ENCODE results near the gene APOC3. TPM values are rescaled to one million over a fixed set of nuclear protein-coding genes. Genes with fewer than 3 reads are reported as not detected.

APOC3 gene
- total and polyA plus RNA-seq, 2 experiments from 2014 or later: not detected

- Histone ChIP-seq H3F3A (replicated peaks; ENCODE audit: low read depth) (0 out of 2 replicates have a peak, but pooled peaks cover 2% of the 10 kb centered on the region), H2AFZ (peak overlapping the region; percentile 38; the same call in 1 of the 2 replicates), H4K20me1 (replicated peaks; ENCODE audit: insufficient read depth) (no peaks in the 10 kb centered on the region), H3K4me1 (ENCODE audit: insufficient read depth) (peaks cover 5% of the 10 kb centered on the region), H3K79me2 (replicated peaks; ENCODE audit: insufficient read depth) (peaks cover 4% of the 10 kb centered on the region), H3K4me3 (no peak overlapping the region), H3K4me2 (no peak overlapping the region), H3K27me3 (ENCODE audit: insufficient read depth) (no peaks in the 10 kb centered on the region), H3K36me3 (ENCODE audit: insufficient read depth) (no peaks in the 10 kb centered on the region), H3K9me2 (ENCODE audit: insufficient read depth) (peaks cover 6% of the 10 kb centered on the region; the same call in 1 of the 2 replicates), H3K27ac (ENCODE audit: low read depth) (no peak overlapping the region)
- Mint-ChIP-seq H3K36me3 (ENCODE audit: low read depth) (peaks cover under 1% of the 10 kb centered on the region; the same call in 2 of the 3 replicates), H3K9me3 (no peaks in the 10 kb centered on the region), H3K4me1 (peaks cover 19% of the 10 kb centered on the region), H3K27ac (no peak overlapping the region), H3K4me3 (no peak overlapping the region), H3K27me3 (ENCODE audit: insufficient read depth, low read depth, poor library complexity) (peaks cover 10% of the 10 kb centered on the region)
- ATAC-seq: no peak
- DNase-seq (ENCODE audit: low spot score): no peak
- TF ChIP-seq POLR2AphosphoS5 (IDR thresholded peaks at IDR 0.05; ENCODE audit: low read depth) (no peak), CTCF (conservative IDR thresholded peaks at IDR 0.05; ENCODE audit: low read depth in 2 of 2) (no peak), EZH2 (IDR thresholded peaks at IDR 0.05; ENCODE audit: low read depth, unreplicated experiment) (no peak), STAT1 (IDR thresholded peaks at IDR 0.05; ENCODE audit: unreplicated experiment) (no peak), ZNF331 (CRISPR knock-in tag; IDR thresholded peaks at IDR 0.05; ENCODE audit: low read depth) (no peak), CREB1 (CRISPR knock-in tag; IDR thresholded peaks at IDR 0.05; ENCODE audit: low read depth) (no peak), ZNF114 (CRISPR knock-in tag; IDR thresholded peaks at IDR 0.05) (no peak), EZH2phosphoT487 (IDR thresholded peaks at IDR 0.05; ENCODE audit: unreplicated experiment) (no peak)
- TF ChIP-seq, protein P1, sequence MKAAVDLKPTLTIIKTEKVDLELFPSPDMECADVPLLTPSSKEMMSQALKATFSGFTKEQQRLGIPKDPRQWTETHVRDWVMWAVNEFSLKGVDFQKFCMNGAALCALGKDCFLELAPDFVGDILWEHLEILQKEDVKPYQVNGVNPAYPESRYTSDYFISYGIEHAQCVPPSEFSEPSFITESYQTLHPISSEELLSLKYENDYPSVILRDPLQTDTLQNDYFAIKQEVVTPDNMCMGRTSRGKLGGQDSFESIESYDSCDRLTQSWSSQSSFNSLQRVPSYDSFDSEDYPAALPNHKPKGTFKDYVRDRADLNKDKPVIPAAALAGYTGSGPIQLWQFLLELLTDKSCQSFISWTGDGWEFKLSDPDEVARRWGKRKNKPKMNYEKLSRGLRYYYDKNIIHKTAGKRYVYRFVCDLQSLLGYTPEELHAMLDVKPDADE (IDR thresholded peaks at IDR 0.05): no peak
Observed at GRCh38 chr11:116792144-116792868, 37.4 kb upstream of the APOC3 start.

DNA sequence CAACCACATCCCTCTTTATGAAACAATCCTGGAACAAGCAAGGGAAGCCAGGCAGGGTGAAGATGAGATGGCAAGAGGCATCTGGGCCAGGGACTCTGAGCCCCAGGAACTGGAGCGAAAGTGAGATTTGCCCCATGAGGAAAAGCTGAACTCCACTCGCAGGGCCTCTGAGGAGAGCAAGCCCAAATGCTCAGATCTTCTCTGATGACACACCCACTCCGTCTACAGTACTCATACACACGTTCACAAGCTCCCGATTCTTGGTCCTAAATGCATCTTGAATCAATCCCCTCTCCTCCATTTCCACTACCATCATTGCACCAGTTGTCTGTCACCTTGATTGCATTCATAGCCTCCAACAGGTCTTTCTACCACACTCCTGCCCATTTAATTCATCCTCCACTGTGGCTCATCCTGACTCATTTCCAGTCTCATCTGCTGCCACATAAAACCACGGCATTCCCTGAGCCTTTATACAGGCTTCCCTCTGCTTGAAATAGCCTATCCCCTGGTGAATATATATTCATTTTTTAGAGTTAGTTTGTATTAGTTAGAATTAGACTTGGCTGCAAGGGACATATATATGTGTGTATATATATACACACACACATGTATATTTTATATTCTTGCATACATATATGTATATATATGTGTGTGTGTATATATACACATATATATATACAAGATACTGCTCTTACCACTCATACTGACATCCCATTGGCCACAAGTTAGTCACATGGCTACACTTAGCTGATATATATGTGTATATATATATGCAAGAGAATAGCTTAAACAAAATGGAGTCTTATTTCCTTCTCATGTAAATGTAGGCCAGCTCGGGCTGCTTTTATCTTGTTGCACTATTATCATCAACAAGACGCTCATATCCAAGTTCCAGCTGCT, 36.6 kb upstream of the APOC3 start:
- Histone ChIP-seq H3K27me3 (ENCODE audit: insufficient read depth) (no peaks in the 10 kb centered on the region), H3K9me2 (ENCODE audit: insufficient read depth) (peaks cover 6% of the 10 kb centered on the region; the same call in 1 of the 2 replicates), H3F3A (replicated peaks; ENCODE audit: low read depth) (0 out of 2 replicates have a peak, but pooled peaks cover 2% of the 10 kb centered on the region), H3K79me2 (replicated peaks; ENCODE audit: insufficient read depth) (no peaks in the 10 kb centered on the region), H3K4me1 (ENCODE audit: insufficient read depth) (peaks cover 5% of the 10 kb centered on the region), H3K36me3 (ENCODE audit: insufficient read depth) (no peaks in the 10 kb centered on the region), H4K20me1 (replicated peaks; ENCODE audit: insufficient read depth) (no peaks in the 10 kb centered on the region), H3K27ac (ENCODE audit: low read depth) (no peak overlapping the region), H2AFZ (0 out of 2 replicates have a peak overlapping the region, but pooled peaks have one; percentile 52), H3K4me3 (no peak overlapping the region), H3K4me2 (no peak overlapping the region)
- DNase-seq (ENCODE audit: low spot score) (no peak), ATAC-seq (no peak)
- Mint-ChIP-seq H3K27ac (no peak overlapping the region), H3K4me3 (no peak overlapping the region), H3K9me3 (no peaks in the 10 kb centered on the region), H3K4me1 (peaks cover 19% of the 10 kb centered on the region), H3K36me3 (ENCODE audit: low read depth) (no peaks in the 10 kb centered on the region; the same call in 2 of the 3 replicates), H3K27me3 (ENCODE audit: insufficient read depth, low read depth, poor library complexity) (peaks cover 10% of the 10 kb centered on the region)
- TF ChIP-seq ZNF114 (CRISPR knock-in tag; IDR thresholded peaks at IDR 0.05): no peak
- TF ChIP-seq, protein P2, sequence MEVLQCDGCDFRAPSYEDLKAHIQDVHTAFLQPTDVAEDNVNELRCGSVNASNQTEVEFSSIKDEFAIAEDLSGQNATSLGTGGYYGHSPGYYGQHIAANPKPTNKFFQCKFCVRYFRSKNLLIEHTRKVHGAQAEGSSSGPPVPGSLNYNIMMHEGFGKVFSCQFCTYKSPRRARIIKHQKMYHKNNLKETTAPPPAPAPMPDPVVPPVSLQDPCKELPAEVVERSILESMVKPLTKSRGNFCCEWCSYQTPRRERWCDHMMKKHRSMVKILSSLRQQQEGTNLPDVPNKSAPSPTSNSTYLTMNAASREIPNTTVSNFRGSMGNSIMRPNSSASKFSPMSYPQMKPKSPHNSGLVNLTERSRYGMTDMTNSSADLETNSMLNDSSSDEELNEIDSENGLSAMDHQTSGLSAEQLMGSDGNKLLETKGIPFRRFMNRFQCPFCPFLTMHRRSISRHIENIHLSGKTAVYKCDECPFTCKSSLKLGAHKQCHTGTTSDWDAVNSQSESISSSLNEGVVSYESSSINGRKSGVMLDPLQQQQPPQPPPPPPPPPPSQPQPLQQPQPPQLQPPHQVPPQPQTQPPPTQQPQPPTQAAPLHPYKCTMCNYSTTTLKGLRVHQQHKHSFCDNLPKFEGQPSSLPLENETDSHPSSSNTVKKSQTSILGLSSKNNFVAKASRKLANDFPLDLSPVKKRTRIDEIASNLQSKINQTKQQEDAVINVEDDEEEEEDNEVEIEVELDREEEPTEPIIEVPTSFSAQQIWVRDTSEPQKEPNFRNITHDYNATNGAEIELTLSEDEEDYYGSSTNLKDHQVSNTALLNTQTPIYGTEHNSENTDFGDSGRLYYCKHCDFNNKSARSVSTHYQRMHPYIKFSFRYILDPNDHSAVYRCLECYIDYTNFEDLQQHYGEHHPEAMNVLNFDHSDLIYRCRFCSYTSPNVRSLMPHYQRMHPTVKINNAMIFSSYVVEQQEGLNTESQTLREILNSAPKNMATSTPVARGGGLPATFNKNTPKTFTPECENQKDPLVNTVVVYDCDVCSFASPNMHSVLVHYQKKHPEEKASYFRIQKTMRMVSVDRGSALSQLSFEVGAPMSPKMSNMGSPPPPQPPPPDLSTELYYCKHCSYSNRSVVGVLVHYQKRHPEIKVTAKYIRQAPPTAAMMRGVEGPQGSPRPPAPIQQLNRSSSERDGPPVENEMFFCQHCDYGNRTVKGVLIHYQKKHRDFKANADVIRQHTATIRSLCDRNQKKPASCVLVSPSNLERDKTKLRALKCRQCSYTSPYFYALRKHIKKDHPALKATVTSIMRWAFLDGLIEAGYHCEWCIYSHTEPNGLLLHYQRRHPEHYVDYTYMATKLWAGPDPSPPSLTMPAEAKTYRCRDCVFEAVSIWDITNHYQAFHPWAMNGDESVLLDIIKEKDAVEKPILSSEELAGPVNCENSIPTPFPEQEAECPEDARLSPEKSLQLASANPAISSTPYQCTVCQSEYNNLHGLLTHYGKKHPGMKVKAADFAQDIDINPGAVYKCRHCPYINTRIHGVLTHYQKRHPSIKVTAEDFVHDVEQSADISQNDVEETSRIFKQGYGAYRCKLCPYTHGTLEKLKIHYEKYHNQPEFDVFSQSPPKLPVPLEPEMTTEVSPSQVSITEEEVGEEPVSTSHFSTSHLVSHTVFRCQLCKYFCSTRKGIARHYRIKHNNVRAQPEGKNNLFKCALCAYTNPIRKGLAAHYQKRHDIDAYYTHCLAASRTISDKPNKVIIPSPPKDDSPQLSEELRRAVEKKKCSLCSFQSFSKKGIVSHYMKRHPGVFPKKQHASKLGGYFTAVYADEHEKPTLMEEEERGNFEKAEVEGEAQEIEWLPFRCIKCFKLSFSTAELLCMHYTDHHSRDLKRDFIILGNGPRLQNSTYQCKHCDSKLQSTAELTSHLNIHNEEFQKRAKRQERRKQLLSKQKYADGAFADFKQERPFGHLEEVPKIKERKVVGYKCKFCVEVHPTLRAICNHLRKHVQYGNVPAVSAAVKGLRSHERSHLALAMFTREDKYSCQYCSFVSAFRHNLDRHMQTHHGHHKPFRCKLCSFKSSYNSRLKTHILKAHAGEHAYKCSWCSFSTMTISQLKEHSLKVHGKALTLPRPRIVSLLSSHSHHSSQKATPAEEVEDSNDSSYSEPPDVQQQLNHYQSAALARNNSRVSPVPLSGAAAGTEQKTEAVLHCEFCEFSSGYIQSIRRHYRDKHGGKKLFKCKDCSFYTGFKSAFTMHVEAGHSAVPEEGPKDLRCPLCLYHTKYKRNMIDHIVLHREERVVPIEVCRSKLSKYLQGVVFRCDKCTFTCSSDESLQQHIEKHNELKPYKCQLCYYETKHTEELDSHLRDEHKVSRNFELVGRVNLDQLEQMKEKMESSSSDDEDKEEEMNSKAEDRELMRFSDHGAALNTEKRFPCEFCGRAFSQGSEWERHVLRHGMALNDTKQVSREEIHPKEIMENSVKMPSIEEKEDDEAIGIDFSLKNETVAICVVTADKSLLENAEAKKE (CRISPR knock-in tag; IDR thresholded peaks at IDR 0.05): no peak

All from GM23338 (cell line).